ENCODE measurements around the gene SLC25A20. TPM values are rescaled to one million over a fixed set of nuclear protein-coding genes. Genes with fewer than 3 reads are reported as not detected.
A peak's percentile ranks its signal among the peaks of the same experiment; 100 is the strongest.
"Not testable (repeated sequence)": the region's sequence is repeated elsewhere in the genome, so short reads cannot be mapped to it uniquely, and the experiment has no call there.

The SLC25A20 gene
- total RNA-seq, 1 donor from 2014 or later: 94.1 TPM

- peak; percentile 32 for TF ChIP-seq CTCF (IDR thresholded peaks at IDR 0.05; ENCODE audit: borderline replicate concordance)
- intact Hi-C loops (cut with micrococcal nuclease): no loop called here
- Histone ChIP-seq H3K27ac (replicated peaks) (peak within 1 kb of the TSS; percentile 97), H3K4me3 (peak within 1 kb of the TSS; percentile 81), H3K27me3 (ENCODE audit: low read depth) (no peaks in the 10 kb centered on the region), H3K4me1 (peaks cover 59% of the 10 kb centered on the region), H3K36me3 (peaks cover 21% of the 10 kb centered on the region), H3K9me3 (replicated peaks) (no peaks in the 10 kb centered on the region)
- DNase-seq: peak; percentile 93
Measured at GRCh38 chr3:48918388-48919214, 19.9 kb upstream of the SLC25A20 start, which contains the start of gene ARIH2. ARIH2 (plus strand) TSS chr3:48918842; CDS start chr3:48927559, 8,717 bp downstream.

- intact Hi-C loops (cut with micrococcal nuclease): no loop called here
- H3K4me1 ChIP-seq: peaks cover 32% of the 10 kb centered on the region
- no peaks in the 10 kb centered on the region for H3K9me3 ChIP-seq (replicated peaks)
- no peaks in the 10 kb centered on the region for H3K27me3 ChIP-seq (ENCODE audit: low read depth)
- no peaks in the 10 kb centered on the region for H3K36me3 ChIP-seq
- H3K27ac ChIP-seq (replicated peaks): no peak overlapping the region
- no peak for TF ChIP-seq CTCF (IDR thresholded peaks at IDR 0.05; ENCODE audit: borderline replicate concordance)
- no peak for DNase-seq
- no peak overlapping the region for H3K4me3 ChIP-seq
Measured at GRCh38 chr3:48915296-48915695, 16.6 kb upstream of the SLC25A20 start.

- H3K27me3 ChIP-seq (ENCODE audit: low read depth); H3K9me3 ChIP-seq (replicated peaks); H3K36me3 ChIP-seq; H3K27ac ChIP-seq (replicated peaks); intact Hi-C loops (cut with micrococcal nuclease); H3K4me1 ChIP-seq; DNase-seq; H3K4me3 ChIP-seq: not testable (repeated sequence)
Measured at GRCh38 chr3:48907026-48907425, 8.3 kb upstream of the SLC25A20 start.

GRCh38 chr3:48899273-48899672 lies 591 bp upstream of the SLC25A20 start:
- TF ChIP-seq CTCF (IDR thresholded peaks at IDR 0.05; ENCODE audit: borderline replicate concordance): no peak
- Histone ChIP-seq H3K4me1 (peaks cover 32% of the 10 kb centered on the region), H3K36me3 (no peaks in the 10 kb centered on the region), H3K27me3 (ENCODE audit: low read depth) (no peaks in the 10 kb centered on the region), H3K9me3 (replicated peaks) (no peaks in the 10 kb centered on the region), H3K4me3 (peak overlapping the region; percentile 75), H3K27ac (replicated peaks) (peak overlapping the region; percentile 89)
- no peak for DNase-seq
- intact Hi-C loops (cut with micrococcal nuclease): no loop called here

GRCh38 chr3:48897460-48898376 lies 964 bp downstream of the SLC25A20 start:
- peak overlapping the region; percentile 89 for H3K27ac ChIP-seq (replicated peaks)
- H3K9me3 ChIP-seq (replicated peaks): no peaks in the 10 kb centered on the region
- TF ChIP-seq CTCF (IDR thresholded peaks at IDR 0.05; ENCODE audit: borderline replicate concordance): no peak
- DNase-seq: no peak
- H3K36me3 ChIP-seq: no peaks in the 10 kb centered on the region
- no peaks in the 10 kb centered on the region for H3K27me3 ChIP-seq (ENCODE audit: low read depth)
- intact Hi-C loops (cut with micrococcal nuclease): no loop called here
- peaks cover 32% of the 10 kb centered on the region for H3K4me1 ChIP-seq
- peak overlapping the region; percentile 75 for H3K4me3 ChIP-seq

All from left ventricle myocardium inferior (tissue), 1 donor.